Measurements from ENCODE around the gene CELSR1.

DNA sequence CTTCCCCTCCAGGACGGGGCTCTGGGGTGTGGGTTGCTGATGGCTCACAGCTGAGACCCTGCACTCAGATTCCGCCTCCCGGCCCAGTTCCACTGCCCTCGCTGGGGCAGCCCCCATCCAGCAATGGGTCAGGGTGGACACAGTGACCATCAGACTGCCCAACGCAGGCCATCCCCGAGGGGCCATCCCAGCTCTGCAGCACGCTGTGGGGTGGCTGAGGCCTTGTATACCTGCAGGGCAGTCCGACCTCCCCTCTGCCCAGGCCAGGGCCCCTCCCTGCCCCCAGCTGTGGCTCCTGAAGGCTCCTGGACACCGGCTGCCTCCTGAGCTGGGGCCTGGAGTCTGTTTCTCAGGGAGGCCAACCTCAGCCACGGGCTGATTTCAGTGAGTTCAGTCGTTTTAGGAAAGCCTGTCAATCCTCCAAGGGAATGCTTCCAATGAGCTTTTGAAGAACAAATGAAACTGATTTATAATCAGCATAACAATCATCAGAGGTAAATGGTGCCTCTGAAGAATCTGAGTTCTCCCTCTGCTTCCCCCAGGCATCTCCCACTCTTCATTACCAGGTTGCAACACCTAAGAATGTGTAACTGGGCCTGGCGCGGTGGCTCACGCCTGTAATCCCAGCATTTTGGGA is 95.1 kb downstream of the CELSR1 start:
- TF ChIP-seq, protein P1, sequence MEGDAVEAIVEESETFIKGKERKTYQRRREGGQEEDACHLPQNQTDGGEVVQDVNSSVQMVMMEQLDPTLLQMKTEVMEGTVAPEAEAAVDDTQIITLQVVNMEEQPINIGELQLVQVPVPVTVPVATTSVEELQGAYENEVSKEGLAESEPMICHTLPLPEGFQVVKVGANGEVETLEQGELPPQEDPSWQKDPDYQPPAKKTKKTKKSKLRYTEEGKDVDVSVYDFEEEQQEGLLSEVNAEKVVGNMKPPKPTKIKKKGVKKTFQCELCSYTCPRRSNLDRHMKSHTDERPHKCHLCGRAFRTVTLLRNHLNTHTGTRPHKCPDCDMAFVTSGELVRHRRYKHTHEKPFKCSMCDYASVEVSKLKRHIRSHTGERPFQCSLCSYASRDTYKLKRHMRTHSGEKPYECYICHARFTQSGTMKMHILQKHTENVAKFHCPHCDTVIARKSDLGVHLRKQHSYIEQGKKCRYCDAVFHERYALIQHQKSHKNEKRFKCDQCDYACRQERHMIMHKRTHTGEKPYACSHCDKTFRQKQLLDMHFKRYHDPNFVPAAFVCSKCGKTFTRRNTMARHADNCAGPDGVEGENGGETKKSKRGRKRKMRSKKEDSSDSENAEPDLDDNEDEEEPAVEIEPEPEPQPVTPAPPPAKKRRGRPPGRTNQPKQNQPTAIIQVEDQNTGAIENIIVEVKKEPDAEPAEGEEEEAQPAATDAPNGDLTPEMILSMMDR (IDR thresholded peaks at IDR 0.05; ENCODE audit: low read depth, low read length): no peak
- TF ChIP-seq EZH2phosphoT487 (IDR thresholded peaks at IDR 0.05; ENCODE audit: low read depth): no peak

Data from OCI-LY3 (cell line).